HUES64 (cell line): ENCODE data around the gene OR5K1. TPM values are rescaled to one million over a fixed set of nuclear protein-coding genes. Genes with fewer than 3 reads are reported as not detected.

Experiments
- H3K27ac ChIP-seq: 2 replicates; pipeline ENCODE4 v1.7.0; 2013; ENCODE audit warnings: low read depth, low read length, inconsistent platforms
- H3K27me3 ChIP-seq: 2 replicates; pipeline ENCODE4 v1.6.1; 2013; ENCODE audit warnings: mild to moderate bottlenecking, low read length; ENCODE audit not compliant: insufficient read depth
- H3K36me3 ChIP-seq: 2 replicates; pipeline ENCODE4 v1.6.1; 2013; ENCODE audit warnings: mild to moderate bottlenecking, low read length; ENCODE audit not compliant: insufficient read depth
- H3K4me1 ChIP-seq: 2 replicates; pipeline ENCODE4 v1.6.1; 2013; ENCODE audit warnings: mild to moderate bottlenecking, low read length, moderate library complexity; ENCODE audit not compliant: insufficient read depth
- H3K4me3 ChIP-seq: 2 replicates; pipeline ENCODE4 v1.5.1; 2013; ENCODE audit warnings: mild to moderate bottlenecking, low read length, moderate library complexity
- H3K9ac ChIP-seq: 2 replicates; pipeline ENCODE4 v1.6.1; 2013; ENCODE audit warnings: mild to moderate bottlenecking, low read depth, low read length
- H3K9me3 ChIP-seq: 2 replicates; pipeline ENCODE4 v1.6.1; 2013; ENCODE audit warnings: low read depth, low read length; ENCODE audit not compliant: insufficient read depth
- WGBS: fragments of 150-250, 120-280 bp; methylation state at CpG from one replicate; pipeline ENCODE4 v1.1.7; 2013; ENCODE audit warnings: missing lambda C conversion rate; 5-methylcytosine and 5-hydroxymethylcytosine counted together
- polyA plus RNA-seq, 2 experiments: library from polyadenylated mRNA; stranded (reverse); fragments of 50-300 nt; gene quantifications; one replicate each; pipeline ENCODE4 v1.2.3, GENCODE V29; 2013

Gene OR5K1
- polyA plus RNA-seq (2013, experiment 1 of 2), result not detected
- not detected for polyA plus RNA-seq (2013, experiment 2 of 2)

DNA sequence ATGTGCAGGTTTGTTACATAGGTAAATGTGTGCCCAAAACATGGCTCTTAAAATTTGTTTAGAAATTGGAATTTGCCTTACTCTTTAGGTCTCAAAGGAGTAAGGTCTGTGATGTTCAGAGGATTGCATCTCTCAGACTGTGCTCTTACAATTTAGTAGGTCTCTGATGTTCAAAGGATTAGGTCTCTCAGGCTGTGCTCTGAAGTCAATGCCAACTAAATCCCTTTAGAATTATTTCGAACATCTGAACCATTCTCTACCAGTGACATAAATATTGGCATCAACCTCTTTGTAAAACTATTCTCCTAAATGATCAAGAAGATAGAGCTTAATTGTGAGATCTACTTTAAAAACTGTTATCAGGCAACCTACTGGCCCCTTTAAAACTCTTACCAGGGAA lies at the start of gene OR5K1:
Gene OR5K1 (plus strand): TSS at position 301 of the 400 bp plus-strand sequence. CDS start 6,376 bp downstream, outside the sequence.
- Histone ChIP-seq H3K36me3 (no peaks in the 10 kb centered on the region), H3K4me1 (no peaks in the 10 kb centered on the region), H3K27me3 (no peaks in the 10 kb centered on the region), H3K9ac (no peak within 1 kb of the TSS), H3K27ac (no peak within 1 kb of the TSS), H3K4me3 (no peak within 1 kb of the TSS), H3K9me3 (no peaks in the 10 kb centered on the region)
- 100% methylated on average over 1 of the region's 1 CpG for WGBS

DNA sequence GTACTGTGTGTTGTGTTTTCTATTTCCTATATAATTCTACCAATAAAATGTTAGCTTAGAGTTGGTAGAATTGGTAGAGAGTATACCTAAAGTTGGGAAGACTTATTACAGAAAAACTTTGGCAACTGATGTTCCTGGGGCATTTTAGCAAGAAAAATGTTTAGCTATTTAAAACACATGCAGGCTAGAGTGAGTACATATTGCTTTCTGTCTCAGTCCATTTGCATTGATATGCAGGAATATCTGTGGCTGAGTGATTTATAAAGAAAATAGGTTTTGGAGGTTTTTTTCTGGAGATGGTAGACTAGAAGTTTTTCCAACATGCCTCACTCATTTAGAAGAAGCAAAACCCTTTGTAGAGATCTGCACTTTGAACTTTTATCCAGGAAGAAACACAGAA lies 30.4 kb upstream of the OR5K1 start:
- Histone ChIP-seq H3K27ac (no peak overlapping the region), H3K9ac (no peak overlapping the region), H3K4me1 (no peaks in the 10 kb centered on the region), H3K4me3 (no peak overlapping the region), H3K36me3 (no peaks in the 10 kb centered on the region), H3K27me3 (no peaks in the 10 kb centered on the region), H3K9me3 (peaks cover 4% of the 10 kb centered on the region; the same call in 1 of the 2 replicates)

DNA sequence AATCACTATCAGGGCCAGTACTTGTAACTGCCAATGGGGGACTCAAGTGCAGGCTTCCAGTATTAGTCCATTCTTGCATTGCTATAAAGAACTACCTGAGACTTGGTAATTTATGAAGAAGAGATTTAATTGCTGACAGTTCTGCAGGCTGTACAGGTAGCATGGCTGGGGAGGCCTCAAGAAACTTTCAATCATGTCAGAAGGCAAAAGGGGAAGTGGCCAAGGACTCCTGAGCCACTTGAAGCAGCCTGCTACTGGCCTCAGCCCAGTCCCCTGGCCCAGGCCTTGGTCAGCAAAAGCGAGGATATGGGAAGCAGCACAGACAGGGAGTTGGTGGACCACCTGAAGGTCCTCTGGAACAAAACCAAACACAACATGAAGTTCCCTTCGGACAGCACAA lies 29.2 kb upstream of the OR5K1 start:
- no peak overlapping the region for H3K27ac ChIP-seq
- H3K4me3 ChIP-seq, result no peak overlapping the region
- H3K27me3 ChIP-seq, result no peaks in the 10 kb centered on the region
- H3K9ac ChIP-seq, result no peak overlapping the region
- 42% methylated on average over 2 of the region's 2 CpGs for WGBS
- no peaks in the 10 kb centered on the region for H3K4me1 ChIP-seq
- peaks cover 4% of the 10 kb centered on the region; the same call in 1 of the 2 replicates for H3K9me3 ChIP-seq
- H3K36me3 ChIP-seq, result no peaks in the 10 kb centered on the region

- Histone ChIP-seq H3K9ac (no peak overlapping the region), H3K9me3 (peaks cover 4% of the 10 kb centered on the region; the same call in 1 of the 2 replicates), H3K27me3 (no peaks in the 10 kb centered on the region), H3K4me1 (no peaks in the 10 kb centered on the region), H3K4me3 (no peak overlapping the region), H3K27ac (no peak overlapping the region), H3K36me3 (no peaks in the 10 kb centered on the region)
- 87% methylated on average over 4 of the region's 4 CpGs for WGBS
Observed at GRCh38 chr3:98434412-98434811, 28.6 kb upstream of the OR5K1 start.

DNA sequence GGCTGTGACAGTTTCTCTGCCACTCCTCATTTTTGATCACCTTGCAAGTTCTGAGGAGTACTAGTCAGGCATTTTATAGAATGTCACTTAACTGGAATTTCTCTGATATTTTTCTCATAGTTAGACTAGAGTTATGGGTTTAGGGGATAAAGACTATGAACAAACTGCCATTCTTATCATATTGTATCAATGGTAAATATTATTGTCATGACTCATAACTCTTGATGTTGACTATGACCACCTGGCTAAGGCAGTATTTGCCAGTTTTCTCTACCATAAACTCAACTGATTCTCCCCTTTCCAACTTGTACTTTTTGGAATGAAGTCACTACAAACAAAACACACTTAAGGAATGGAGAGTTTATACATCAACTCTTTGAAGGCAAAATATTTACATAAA lies 22.7 kb upstream of the OR5K1 start:
- H3K27ac ChIP-seq, result no peak overlapping the region
- no peak overlapping the region for H3K4me3 ChIP-seq
- H3K36me3 ChIP-seq, result no peaks in the 10 kb centered on the region
- no peak overlapping the region for H3K9ac ChIP-seq
- H3K4me1 ChIP-seq, result no peaks in the 10 kb centered on the region
- H3K9me3 ChIP-seq, result no peaks in the 10 kb centered on the region
- no peaks in the 10 kb centered on the region for H3K27me3 ChIP-seq

GRCh38 chr3:98445949-98446406 lies 17.0 kb upstream of the OR5K1 start:
- no peak overlapping the region for H3K4me3 ChIP-seq
- WGBS, result 91% methylated on average over 5 of the region's 5 CpGs
- no peak overlapping the region for H3K27ac ChIP-seq
- no peak overlapping the region for H3K9ac ChIP-seq
- no peaks in the 10 kb centered on the region for H3K36me3 ChIP-seq
- no peaks in the 10 kb centered on the region for H3K4me1 ChIP-seq
- H3K9me3 ChIP-seq, result no peaks in the 10 kb centered on the region
- H3K27me3 ChIP-seq, result no peaks in the 10 kb centered on the region

DNA sequence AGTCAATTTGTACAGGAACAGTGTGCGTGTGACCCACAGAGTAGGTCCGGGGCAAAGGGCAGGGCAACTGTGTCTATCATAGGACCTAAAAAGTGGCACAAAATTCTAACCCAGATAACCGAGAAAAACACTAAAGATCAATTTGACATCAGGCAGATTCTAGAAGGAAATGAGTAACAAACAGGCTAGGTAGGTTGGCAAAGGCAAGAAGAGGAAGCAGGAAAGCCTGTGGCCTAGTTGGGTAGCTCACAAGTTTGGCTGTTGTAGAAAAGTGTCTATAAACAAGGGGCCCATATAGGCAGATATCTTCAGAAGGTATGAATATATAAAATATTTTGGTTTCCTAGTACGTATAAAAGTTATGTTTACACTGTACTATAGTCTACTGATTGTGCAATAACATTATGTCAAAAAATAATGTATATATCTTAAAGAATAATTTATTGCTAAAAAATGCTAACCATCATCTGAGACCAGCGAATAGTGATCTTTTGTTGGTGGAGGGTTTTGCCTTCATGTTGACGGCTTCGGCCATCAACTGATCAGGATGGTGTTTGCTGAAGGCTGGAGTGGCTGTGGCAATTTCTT lies 13.3 kb upstream of the OR5K1 start:
- no peaks in the 10 kb centered on the region for H3K36me3 ChIP-seq
- H3K27me3 ChIP-seq, result no peaks in the 10 kb centered on the region
- H3K27ac ChIP-seq, result no peak overlapping the region
- H3K4me3 ChIP-seq, result no peak overlapping the region
- no peaks in the 10 kb centered on the region for H3K4me1 ChIP-seq
- H3K9me3 ChIP-seq, result no peaks in the 10 kb centered on the region
- H3K9ac ChIP-seq, result no peak overlapping the region
- WGBS, result 100% methylated on average over 6 of the region's 7 CpGs

DNA sequence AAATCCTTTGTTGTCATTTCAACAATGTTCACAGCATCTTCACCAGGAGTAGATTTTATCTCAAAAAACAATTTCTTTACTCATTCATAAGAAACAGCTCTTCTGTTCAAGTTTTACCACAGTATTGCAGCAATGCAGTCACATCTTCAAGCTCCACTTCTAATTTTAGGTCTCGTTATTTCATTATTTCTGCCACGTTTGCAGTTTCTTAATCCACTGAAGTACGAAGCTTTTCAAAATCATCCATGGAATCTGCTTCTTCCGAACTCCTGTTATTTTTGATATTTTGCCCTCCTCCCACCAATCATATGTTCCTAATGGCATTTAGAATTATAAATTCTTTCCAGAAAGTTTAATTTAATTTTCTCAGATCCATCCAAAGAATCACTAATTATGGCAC lies 12.6 kb upstream of the OR5K1 start:
- no peak overlapping the region for H3K4me3 ChIP-seq
- H3K4me1 ChIP-seq, result no peaks in the 10 kb centered on the region
- 93% methylated on average over 4 of the region's 4 CpGs for WGBS
- H3K9me3 ChIP-seq, result no peaks in the 10 kb centered on the region
- no peak overlapping the region for H3K27ac ChIP-seq
- H3K36me3 ChIP-seq, result no peaks in the 10 kb centered on the region
- H3K9ac ChIP-seq, result no peak overlapping the region
- H3K27me3 ChIP-seq, result no peaks in the 10 kb centered on the region

- Histone ChIP-seq H3K9me3 (no peaks in the 10 kb centered on the region), H3K27me3 (no peaks in the 10 kb centered on the region), H3K27ac (no peak overlapping the region), H3K4me3 (no peak overlapping the region), H3K4me1 (no peaks in the 10 kb centered on the region), H3K9ac (no peak overlapping the region), H3K36me3 (no peaks in the 10 kb centered on the region)
Observed at GRCh38 chr3:98453827-98454226, 9.2 kb upstream of the OR5K1 start.

GRCh38 chr3:98454929-98455328 lies 8.1 kb upstream of the OR5K1 start:
- Histone ChIP-seq H3K9ac (no peak overlapping the region), H3K27me3 (no peaks in the 10 kb centered on the region), H3K27ac (no peak overlapping the region), H3K36me3 (no peaks in the 10 kb centered on the region), H3K4me1 (no peaks in the 10 kb centered on the region), H3K9me3 (no peaks in the 10 kb centered on the region), H3K4me3 (no peak overlapping the region)
- no CpG with 5 or more reads among the region's 1 CpG for WGBS

- Histone ChIP-seq H3K4me3 (no peak overlapping the region), H3K4me1 (no peaks in the 10 kb centered on the region), H3K9ac (no peak overlapping the region), H3K36me3 (no peaks in the 10 kb centered on the region), H3K27me3 (no peaks in the 10 kb centered on the region), H3K9me3 (no peaks in the 10 kb centered on the region), H3K27ac (no peak overlapping the region)
- WGBS, result 100% methylated on average over 1 of the region's 2 CpGs
Observed at GRCh38 chr3:98457543-98457942, 5.5 kb upstream of the OR5K1 start.

DNA sequence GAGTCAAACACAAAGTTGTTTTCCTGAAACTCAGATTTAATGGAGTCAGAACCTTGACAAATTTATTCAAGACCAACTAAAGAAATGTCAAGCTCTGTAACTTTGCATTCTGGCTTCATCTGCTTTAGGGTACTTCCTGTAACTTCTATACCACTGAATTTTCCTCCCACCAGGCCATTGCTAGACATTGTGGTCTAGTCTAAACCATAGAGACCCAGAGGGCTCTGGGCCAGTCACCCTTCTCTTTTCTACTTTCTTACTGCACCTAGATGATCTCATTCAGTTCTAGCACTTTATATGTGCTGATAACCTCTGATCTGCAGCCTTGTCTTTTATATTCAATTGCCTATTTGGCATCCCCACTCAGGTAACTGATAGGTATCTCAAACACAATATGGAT lies 2.8 kb upstream of the OR5K1 start:
- H3K4me3 ChIP-seq, result no peak overlapping the region
- no peaks in the 10 kb centered on the region for H3K9me3 ChIP-seq
- H3K27me3 ChIP-seq, result no peaks in the 10 kb centered on the region

More for the DNA sequence above, 2.8 kb upstream of the OR5K1 start:
- H3K4me1 ChIP-seq, result no peaks in the 10 kb centered on the region
- H3K27ac ChIP-seq, result no peak overlapping the region
- H3K36me3 ChIP-seq, result no peaks in the 10 kb centered on the region
- H3K9ac ChIP-seq, result no peak overlapping the region
